ENCODE data around the gene PLCB3. TPM values are rescaled to one million over a fixed set of nuclear protein-coding genes. Genes with fewer than 3 reads are reported as not detected.
A peak's percentile ranks its signal among the peaks of the same experiment; 100 is the strongest.

Gene PLCB3
- total and polyA plus RNA-seq, 7 donors = 10.6 to 52.8 (median 17.7) TPM

DNA sequence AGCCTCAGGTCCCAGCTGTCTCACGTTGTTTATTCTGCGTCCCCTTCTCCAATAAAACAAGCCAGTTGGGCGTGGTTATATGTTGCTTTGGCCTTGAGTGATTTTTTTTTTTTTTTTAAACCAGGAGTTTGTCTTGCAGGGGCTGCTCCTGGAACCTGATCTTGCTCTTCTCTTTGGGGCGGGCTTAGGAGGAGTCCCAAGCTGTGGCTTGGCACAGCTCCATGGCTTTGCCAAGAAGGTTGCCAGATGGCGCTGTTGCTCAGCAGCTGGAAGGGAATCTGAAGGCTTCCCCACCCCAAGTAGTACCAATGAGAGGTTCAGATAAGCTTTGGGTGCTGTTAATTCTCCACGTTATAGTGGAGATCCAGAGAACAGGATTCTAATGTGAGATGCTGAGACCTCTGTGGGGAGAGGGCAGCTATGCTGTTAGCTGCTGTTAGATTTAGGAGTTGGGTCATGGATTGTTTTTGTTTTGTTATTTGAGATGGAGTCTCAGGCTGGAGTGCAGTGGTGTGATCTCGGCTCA is 46.8 kb upstream of the PLCB3 start:
- peak overlapping the region; percentile 17 to 69 (median 52) for H3K27ac ChIP-seq
- peak in 3 of 4 donors; percentile 46 to 82 (median 77) for TF ChIP-seq POLR2AphosphoS5 (IDR thresholded peaks at IDR 0.05)
- no peak for TF ChIP-seq POLR2A (IDR thresholded peaks at IDR 0.05)
- TF ChIP-seq, protein P1, sequence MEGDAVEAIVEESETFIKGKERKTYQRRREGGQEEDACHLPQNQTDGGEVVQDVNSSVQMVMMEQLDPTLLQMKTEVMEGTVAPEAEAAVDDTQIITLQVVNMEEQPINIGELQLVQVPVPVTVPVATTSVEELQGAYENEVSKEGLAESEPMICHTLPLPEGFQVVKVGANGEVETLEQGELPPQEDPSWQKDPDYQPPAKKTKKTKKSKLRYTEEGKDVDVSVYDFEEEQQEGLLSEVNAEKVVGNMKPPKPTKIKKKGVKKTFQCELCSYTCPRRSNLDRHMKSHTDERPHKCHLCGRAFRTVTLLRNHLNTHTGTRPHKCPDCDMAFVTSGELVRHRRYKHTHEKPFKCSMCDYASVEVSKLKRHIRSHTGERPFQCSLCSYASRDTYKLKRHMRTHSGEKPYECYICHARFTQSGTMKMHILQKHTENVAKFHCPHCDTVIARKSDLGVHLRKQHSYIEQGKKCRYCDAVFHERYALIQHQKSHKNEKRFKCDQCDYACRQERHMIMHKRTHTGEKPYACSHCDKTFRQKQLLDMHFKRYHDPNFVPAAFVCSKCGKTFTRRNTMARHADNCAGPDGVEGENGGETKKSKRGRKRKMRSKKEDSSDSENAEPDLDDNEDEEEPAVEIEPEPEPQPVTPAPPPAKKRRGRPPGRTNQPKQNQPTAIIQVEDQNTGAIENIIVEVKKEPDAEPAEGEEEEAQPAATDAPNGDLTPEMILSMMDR (IDR thresholded peaks at IDR 0.05) = peak; percentile 31 to 51 (median 48)
- TF ChIP-seq EP300 (IDR thresholded peaks at IDR 0.05) = no peak
- intact Hi-C loops (cut with DNase I) = loop anchor here (1.0 kb wide), 1 partner anchor 100 kb away; no protein-coding TSS in a partner anchor
- 12 to 30% methylated on average over 7 of the region's 7 CpGs for WGBS, 2 donors
- H3K36me3 ChIP-seq = peaks cover 29 to 60% (median 39%) of the 10 kb centered on the region in 4 donors
- peak; percentile 94 for DNase-seq
- no peak overlapping the region for H3K4me3 ChIP-seq
- H3K4me1 ChIP-seq = peaks cover 0 to 32% (median 18%) of the 10 kb centered on the region in 4 donors
- H3K27me3 ChIP-seq = no peaks in the 10 kb centered on the region
- no peaks in the 10 kb centered on the region for H3K9me3 ChIP-seq

DNA sequence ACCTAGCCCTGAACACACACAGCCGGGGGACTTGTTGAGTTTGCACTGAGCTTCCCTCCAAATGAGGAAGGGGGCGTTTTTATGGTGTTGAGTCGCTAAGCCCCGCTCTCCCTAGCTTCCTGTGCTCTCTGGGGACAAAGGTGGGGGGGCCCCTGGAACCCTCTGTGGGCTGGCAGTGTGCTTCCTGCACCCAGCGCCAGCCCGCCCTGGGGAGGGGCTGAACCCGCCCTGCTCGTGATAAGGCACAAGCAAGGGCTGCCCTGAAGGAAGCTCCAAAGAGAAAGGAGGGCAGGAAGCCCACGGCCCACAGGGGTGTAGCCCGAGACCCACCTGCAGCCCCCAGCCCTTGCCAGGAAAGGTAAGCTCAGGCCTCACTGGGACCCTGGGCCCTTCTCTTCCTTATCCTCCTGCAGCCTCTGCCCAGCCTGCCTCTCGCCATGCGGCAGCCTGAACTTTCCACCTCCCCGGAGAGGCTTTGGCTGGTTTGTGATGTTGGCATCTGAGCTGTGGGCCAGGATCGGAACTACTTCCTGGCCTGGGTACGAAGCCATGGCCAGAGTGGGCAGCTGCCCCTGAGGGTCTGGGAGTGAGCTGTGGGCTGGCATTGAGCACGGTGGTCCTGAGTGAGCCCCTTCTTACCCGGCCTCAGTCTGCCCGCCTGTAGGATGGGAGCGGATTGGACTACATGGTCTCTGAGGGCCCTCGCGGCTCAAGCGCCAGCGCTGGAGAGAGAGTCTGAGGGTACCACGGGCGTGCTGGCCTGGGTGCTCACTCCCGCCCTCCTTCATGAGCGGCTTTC is 44.7 kb upstream of the PLCB3 start, which contains the start of gene FERMT3:
FERMT3 (plus strand) TSS at position 265 of the 799 bp plus-strand sequence. CDS start 644 bp downstream, outside the sequence.
- WGBS, 2 donors = 37 to 39% methylated on average over 27 of the region's 27 CpGs
- Histone ChIP-seq H3K4me3 (peak within 1 kb of the TSS; percentile 0 to 41 (median 30)), H3K4me1 (peaks cover 0 to 32% (median 18%) of the 10 kb centered on the region in 4 donors), H3K27me3 (no peaks in the 10 kb centered on the region), H3K9me3 (no peaks in the 10 kb centered on the region), H3K36me3 (peaks cover 18 to 39% (median 22%) of the 10 kb centered on the region in 4 donors), H3K27ac (peak within 1 kb of the TSS; percentile 68 to 77 (median 70))
- intact Hi-C loops (cut with DNase I) = no loop called here
- no peak for DNase-seq
- TF ChIP-seq, protein P1 (IDR thresholded peaks at IDR 0.05) = no peak
- TF ChIP-seq POLR2AphosphoS5 (IDR thresholded peaks at IDR 0.05) (no peak), POLR2A (IDR thresholded peaks at IDR 0.05) (no peak), EP300 (IDR thresholded peaks at IDR 0.05) (no peak)

DNA sequence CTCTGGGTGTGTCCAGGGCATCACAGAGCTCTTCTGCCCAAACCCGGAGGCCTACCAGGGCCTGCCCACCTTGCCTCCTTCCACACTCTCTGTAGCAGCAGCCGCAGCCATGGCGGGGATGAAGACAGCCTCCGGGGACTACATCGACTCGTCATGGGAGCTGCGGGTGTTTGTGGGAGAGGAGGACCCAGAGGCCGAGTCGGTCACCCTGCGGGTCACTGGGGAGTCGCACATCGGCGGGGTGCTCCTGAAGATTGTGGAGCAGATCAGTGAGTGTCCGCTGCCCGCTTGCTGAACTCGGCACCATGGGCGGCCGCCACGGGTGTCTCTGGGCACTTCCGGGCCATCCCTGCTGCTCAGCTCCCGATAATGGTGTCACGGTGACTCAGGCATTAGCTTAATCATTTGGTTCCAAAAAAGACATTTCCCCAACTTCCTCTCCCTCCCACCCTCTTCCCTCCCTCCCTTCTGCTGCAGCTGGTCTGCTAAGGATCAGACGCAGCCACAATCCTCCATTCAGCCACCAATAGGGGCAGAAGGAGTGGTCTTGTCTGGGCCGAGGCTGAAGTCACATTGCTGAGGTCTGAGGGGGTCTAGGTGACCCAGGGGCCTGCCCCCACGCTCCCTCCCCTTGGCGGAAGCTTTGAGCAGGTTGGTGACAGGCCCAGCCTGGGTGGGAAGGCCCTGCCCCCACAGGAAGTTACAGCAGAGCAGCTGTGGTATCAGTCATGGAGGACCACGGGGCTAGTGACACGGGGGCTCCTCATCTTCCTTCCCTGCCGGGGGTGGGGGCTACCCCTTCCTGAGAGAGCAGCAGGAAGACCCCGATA is 43.9 kb upstream of the PLCB3 start:
- Histone ChIP-seq H3K9me3 (no peaks in the 10 kb centered on the region), H3K4me1 (peaks cover 0 to 32% (median 18%) of the 10 kb centered on the region in 4 donors), H3K27ac (peak overlapping the region; percentile 68 to 77 (median 70)), H3K36me3 (peaks cover 18 to 31% (median 18%) of the 10 kb centered on the region in 4 donors), H3K4me3 (peak overlapping the region; percentile 0 to 41 (median 30)), H3K27me3 (no peaks in the 10 kb centered on the region)
- intact Hi-C loops (cut with DNase I) = no loop called here
- TF ChIP-seq, protein P1 (IDR thresholded peaks at IDR 0.05) = no peak
- TF ChIP-seq POLR2AphosphoS5 (IDR thresholded peaks at IDR 0.05) = peak in 2 of 4 donors; percentile 33 to 41
- DNase-seq = peak; percentile 85
- 31 to 73% methylated on average over 30 of the region's 30 CpGs for WGBS, 2 donors

DNA sequence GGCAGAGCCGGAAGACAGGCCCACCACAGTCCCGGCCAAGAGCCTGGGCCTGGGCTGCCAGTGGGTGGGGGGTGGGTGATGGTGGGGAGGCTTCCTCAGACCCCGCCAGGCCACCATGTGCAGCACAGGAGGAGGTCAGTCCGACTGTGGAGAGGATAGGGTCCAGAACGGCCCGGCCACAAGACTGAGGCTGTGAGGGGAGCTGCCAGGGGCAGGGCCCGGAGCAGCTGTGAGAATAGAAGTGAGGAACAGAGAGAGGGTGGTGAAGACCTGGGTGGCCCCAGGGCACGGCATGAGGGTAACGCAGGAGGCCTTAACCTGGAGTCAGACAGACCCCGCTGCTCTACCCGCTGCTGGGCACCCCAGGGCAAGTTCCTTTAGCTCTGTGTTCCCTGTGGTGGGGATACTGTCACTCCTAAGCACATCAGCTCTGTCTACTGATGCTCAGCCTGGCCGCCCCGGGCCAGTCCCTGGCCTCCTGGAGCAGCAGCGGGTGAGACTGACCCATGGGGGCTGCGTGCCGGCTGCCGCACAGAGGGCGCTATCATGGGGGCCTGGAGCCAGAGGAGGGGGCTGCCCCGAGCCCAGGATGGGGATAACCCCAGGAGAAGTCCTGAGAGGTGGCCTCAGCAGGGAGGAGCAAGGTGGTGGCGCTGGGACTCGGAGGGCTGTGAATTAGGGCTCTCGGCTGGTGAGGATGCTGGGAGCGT is 43.1 kb upstream of the PLCB3 start:
- intact Hi-C loops (cut with DNase I) = no loop called here
- no peaks in the 10 kb centered on the region for H3K9me3 ChIP-seq
- no peak for TF ChIP-seq EP300 (IDR thresholded peaks at IDR 0.05)
- no peak for TF ChIP-seq POLR2AphosphoS5 (IDR thresholded peaks at IDR 0.05)
- no peak for TF ChIP-seq POLR2A (IDR thresholded peaks at IDR 0.05)
- TF ChIP-seq, protein P1 (IDR thresholded peaks at IDR 0.05) = no peak
- WGBS, 2 donors = 70 to 89% methylated on average over 23 of the region's 23 CpGs
- peaks cover 10 to 23% (median 10%) of the 10 kb centered on the region in 4 donors for H3K36me3 ChIP-seq
- peak overlapping the region in 3 of 4 donors; percentile 25 to 41 (median 34) for H3K4me3 ChIP-seq
- H3K27me3 ChIP-seq = no peaks in the 10 kb centered on the region
- DNase-seq = no peak
- H3K27ac ChIP-seq = peak overlapping the region; percentile 68 to 77 (median 70)
- peaks cover 0 to 32% (median 18%) of the 10 kb centered on the region in 4 donors for H3K4me1 ChIP-seq

Data from sigmoid colon (tissue), 7 donors.